ENCODE measurements around the gene LIPG.
"Not testable (repeated sequence)": the region's sequence is repeated elsewhere in the genome, so short reads cannot be mapped to it uniquely, and the experiment has no call there.

The LIPG gene

GRCh38 chr18:49561289-49562193 lies at the start of gene LIPG:
Gene LIPG (plus strand): TSS chr18:49562057. CDS start chr18:49562309, 252 bp downstream.
- DNase-seq = peak in 1 of 2 experiments; percentile 14

- DNase-seq = not testable (repeated sequence)
These were observed 49.0 kb upstream of the LIPG start for GRCh38 chr18:49512876-49513275.

GRCh38 chr18:49514577-49514976 lies 47.3 kb upstream of the LIPG start:
- no peak for DNase-seq

GRCh38 chr18:49515003-49515402 lies 46.9 kb upstream of the LIPG start:
- DNase-seq = not testable (repeated sequence)

GRCh38 chr18:49515516-49515915 lies 46.3 kb upstream of the LIPG start:
- no peak for DNase-seq

GRCh38 chr18:49517483-49517882 lies 44.4 kb upstream of the LIPG start:
- DNase-seq = no peak

- DNase-seq = no peak
These were observed 42.5 kb upstream of the LIPG start for GRCh38 chr18:49519101-49519971.

GRCh38 chr18:49520661-49521145 lies 41.2 kb upstream of the LIPG start:
- DNase-seq = no peak

GRCh38 chr18:49521216-49521835 lies 40.5 kb upstream of the LIPG start:
- DNase-seq = no peak

GRCh38 chr18:49523580-49524093 lies 38.2 kb upstream of the LIPG start:
- DNase-seq = not testable (repeated sequence)

GRCh38 chr18:49524349-49524748 lies 37.5 kb upstream of the LIPG start:
- no peak for DNase-seq

- no peak for DNase-seq
These were observed 36.9 kb upstream of the LIPG start for GRCh38 chr18:49524951-49525350.

GRCh38 chr18:49525981-49526380 lies 35.9 kb upstream of the LIPG start:
- no peak for DNase-seq

- no peak for DNase-seq
These were observed 34.1 kb upstream of the LIPG start for GRCh38 chr18:49527631-49528327.

GRCh38 chr18:49529596-49529995 lies 32.3 kb upstream of the LIPG start:
- DNase-seq = no peak

- DNase-seq = no peak
These were observed 30.1 kb upstream of the LIPG start for GRCh38 chr18:49531678-49532153.

GRCh38 chr18:49534846-49535601 lies 26.8 kb upstream of the LIPG start:
- no peak for DNase-seq

- DNase-seq = no peak
These were observed 24.5 kb upstream of the LIPG start for GRCh38 chr18:49537232-49537896.

- DNase-seq = no peak
These were observed 17.5 kb upstream of the LIPG start for GRCh38 chr18:49544362-49544761.

- no peak for DNase-seq
These were observed 15.6 kb upstream of the LIPG start for GRCh38 chr18:49546278-49546677.

Data from SHP77 (cell line).